SK-N-SH (cell line): Measurements from ENCODE around the gene ZSCAN16. TPM values are rescaled to one million over a fixed set of nuclear protein-coding genes. Genes with fewer than 3 reads are reported as not detected.

Source experiments
- CTCF ChIA-PET: fragments of 300-600, 350-600 bp; formaldehyde crosslinking; extraction: SDS; loops from one replicate; lab custom pipeline; 2021; lab: Yijun Ruan, JAX
- POLR2A ChIA-PET: fragments of 350-600 bp; sonication (Branson Sonifier 250); formaldehyde crosslinking; extraction: SDS; loops from one replicate; lab custom pipeline; 2020; ENCODE audit warnings: antibody characterized with exemption, inconsistent platforms; lab: Yijun Ruan, JAX
- DNase-seq: peaks from one replicate; pipeline ENCODE4 v3.0.0; 2012
- H2AFZ ChIP-seq: fragments of 200-600 bp; sonication (generic); 2 replicates; pipeline ENCODE4 v1.8.1; 2016; ENCODE audit warnings: antibody characterized with exemption, mild to moderate bottlenecking, low read depth
- H3F3A ChIP-seq: fragments of 200-600 bp; sonication (generic); replicated peaks from 2 replicates; pipeline ENCODE3; 2016; ENCODE audit warnings: antibody characterized with exemption, mild to moderate bottlenecking; ENCODE audit not compliant: insufficient read depth
- H3K27ac ChIP-seq, 2 experiments: fragments of 200-500 bp in 1 of 2; fragments of 200-600 bp in 1 of 2; sonication (Bioruptor generic) in 1 of 2; sonication (generic), shearing (Covaris generic) in 1 of 2; 2 replicates each; pipeline versions ENCODE4 v1.5.1 to v1.6.1; 2014 to 2016; ENCODE audit warnings: low read depth in 2 of 2, inconsistent platforms in 1 of 2, low read length in 1 of 2, mild to moderate bottlenecking in 1 of 2, mixed read lengths in 1 of 2
- H3K27me3 ChIP-seq: fragments of 200-600 bp; sonication (generic), shearing (Covaris generic); 2 replicates; pipeline ENCODE4 v1.6.1; 2016; ENCODE audit warnings: mixed run types; ENCODE audit not compliant: insufficient read depth
- H3K36me3 ChIP-seq, 2 experiments: fragments of 200-500 bp in 1 of 2; fragments of 200-600 bp in 1 of 2; sonication (Bioruptor generic) in 1 of 2; sonication (generic) in 1 of 2; replicated peaks in 1 of 2; 2 replicates each; pipeline versions ENCODE3 to v1.5.1; 2014 to 2016; ENCODE audit warnings: low read length in 1 of 2, mild to moderate bottlenecking in 1 of 2; ENCODE audit not compliant: insufficient read depth in 2 of 2, control insufficient read depth in 1 of 2
- H3K4me1 ChIP-seq, 2 experiments: fragments of 200-500 bp in 1 of 2; fragments of 200-600 bp in 1 of 2; sonication (Bioruptor generic) in 1 of 2; sonication (generic), shearing (Covaris generic) in 1 of 2; 2 replicates each; pipeline versions ENCODE4 v1.5.1 to v1.6.1; 2014 to 2016; ENCODE audit warnings: low read depth in 1 of 2, low read length in 1 of 2, mixed run types in 1 of 2; ENCODE audit not compliant: insufficient read depth in 2 of 2, control insufficient read depth in 1 of 2
- H3K4me2 ChIP-seq: fragments of 200-600 bp; sonication (generic), shearing (Covaris generic); 2 replicates; pipeline ENCODE4 v1.6.1; 2017; ENCODE audit warnings: mixed run types
- H3K4me3 ChIP-seq, 2 experiments: fragments of 200-500 bp in 1 of 2; fragments of 200-600 bp in 1 of 2; sonication (Bioruptor generic) in 1 of 2; sonication (generic), shearing (Covaris generic) in 1 of 2; 2 replicates each; pipeline versions ENCODE4 v1.5.1 to v1.8.1; 2014 to 2016; ENCODE audit warnings: low read depth in 2 of 2, inconsistent platforms in 1 of 2, low read length in 1 of 2, mild to moderate bottlenecking in 1 of 2, mixed read lengths in 1 of 2, moderate library complexity in 1 of 2
- H3K79me2 ChIP-seq: fragments of 200-600 bp; sonication (generic); 2 replicates; pipeline ENCODE4 v1.8.1; 2017; ENCODE audit warnings: mild to moderate bottlenecking; ENCODE audit not compliant: insufficient read depth
- H3K9ac ChIP-seq: fragments of 200-600 bp; sonication (generic); 2 replicates; pipeline ENCODE4 v1.6.1; 2017; ENCODE audit warnings: mixed run types
- H3K9me2 ChIP-seq: fragments of 200-600 bp; sonication (generic); 2 replicates; pipeline ENCODE4 v1.6.1; 2017; ENCODE audit warnings: mixed run types
- H3K9me3 ChIP-seq: fragments of 200-600 bp; sonication (generic); 2 replicates; pipeline ENCODE4 v1.6.1; 2017; ENCODE audit warnings: mixed run types, mild to moderate bottlenecking, moderate library complexity
- H4K20me1 ChIP-seq: fragments of 200-600 bp; sonication (generic); 2 replicates; pipeline ENCODE4 v1.6.1; 2017; ENCODE audit warnings: mild to moderate bottlenecking, mixed run types; ENCODE audit not compliant: insufficient read depth
- CHD2 ChIP-seq: fragments of 150-350 bp; IDR thresholded peaks from 2 replicates; pipeline ENCODE4 v1.6.1; 2018; ENCODE audit warnings: low read length; ENCODE audit not compliant: partially characterized antibody
- ELF1 ChIP-seq: IDR thresholded peaks from 2 replicates; pipeline ENCODE4 v1.4.0; 2012
- FOSL2 ChIP-seq: IDR thresholded peaks from 2 replicates; pipeline ENCODE4 v1.4.0; 2012; ENCODE audit warnings: low read depth, mild to moderate bottlenecking, moderate library complexity, borderline replicate concordance
- GABPA ChIP-seq: IDR thresholded peaks from 2 replicates; pipeline ENCODE4 v1.4.0; 2012; ENCODE audit warnings: low read depth, mild to moderate bottlenecking
- MXI1 ChIP-seq: IDR thresholded peaks from 2 replicates; pipeline ENCODE4 v1.6.1; 2012; ENCODE audit warnings: mild to moderate bottlenecking, low read depth, low read length, improper control_type of control experiment
- NFIC ChIP-seq: IDR thresholded peaks from 2 replicates; pipeline ENCODE4 v1.4.0; 2012; ENCODE audit warnings: borderline replicate concordance
- NRF1 ChIP-seq: IDR thresholded peaks from 2 replicates; pipeline ENCODE4 v1.6.1; 2012; ENCODE audit warnings: low read depth, mild to moderate bottlenecking, low read length
- POLR2AphosphoS5 ChIP-seq: IDR thresholded peaks from 2 replicates; pipeline ENCODE4 v1.6.1; 2012; ENCODE audit warnings: low read depth, low read length
- RCOR1 ChIP-seq: fragments of 150-350 bp; IDR thresholded peaks from 2 replicates; pipeline ENCODE4 v1.6.1; 2017; ENCODE audit warnings: antibody characterized with exemption, low read length
- RXRA ChIP-seq: IDR thresholded peaks from 2 replicates; pipeline ENCODE4 v1.4.0; 2012; ENCODE audit warnings: low read depth, mild to moderate bottlenecking, borderline replicate concordance
- SIN3A ChIP-seq: IDR thresholded peaks from 2 replicates; pipeline ENCODE4 v1.6.1; 2012; ENCODE audit warnings: low read depth, mild to moderate bottlenecking, low read length, moderate library complexity, borderline replicate concordance
- SMC3 ChIP-seq: IDR thresholded peaks from 2 replicates; pipeline ENCODE4 v1.6.1; 2012; ENCODE audit warnings: low read depth, low read length, improper control_type of control experiment
- TAF1 ChIP-seq: IDR thresholded peaks from 2 replicates; pipeline ENCODE4 v1.6.1; 2012; ENCODE audit warnings: low read depth, mild to moderate bottlenecking, low read length, moderate library complexity, borderline replicate concordance
- TEAD4 ChIP-seq: IDR thresholded peaks from 2 replicates; pipeline ENCODE4 v1.4.0; 2012; ENCODE audit warnings: mild to moderate bottlenecking, borderline replicate concordance; ENCODE audit not compliant: insufficient read depth
- WGBS: methylation state at CpG from one replicate; pipeline ENCODE4 v1.1.6; 2017; ENCODE audit warnings: low lambda C conversion rate; 5-methylcytosine and 5-hydroxymethylcytosine counted together
- polyA plus RNA-seq, 3 experiments: library from polyadenylated mRNA; depleted of rRNA; stranded (reverse); fragments of >200 nt; gene quantifications; 2 replicates each; pipeline ENCODE4 v1.2.3, GENCODE V29; 2012
- TF ChIP-seq, protein P1 (sequence below): IDR thresholded peaks from 2 replicates; pipeline ENCODE4 v1.6.1; 2012; ENCODE audit warnings: mild to moderate bottlenecking, low read depth, low read length, moderate library complexity
- TF ChIP-seq, protein P2 (sequence below): IDR thresholded peaks from 2 replicates; pipeline ENCODE4; 2012
- TF ChIP-seq, protein P3 (sequence below): IDR thresholded peaks from 2 replicates; pipeline ENCODE4 v1.4.0; 2012; ENCODE audit warnings: low read depth, borderline replicate concordance
- TF ChIP-seq, protein P4 (sequence below): fragments of 150-350 bp; IDR thresholded peaks from 2 replicates; pipeline ENCODE4 v1.6.1; 2017; ENCODE audit warnings: antibody characterized with exemption, low read length, low read depth, borderline replicate concordance
- TF ChIP-seq, protein P5 (sequence below): fragments of 150-350 bp; IDR thresholded peaks from 2 replicates; pipeline ENCODE4 v1.6.1; 2016; ENCODE audit warnings: mild to moderate bottlenecking, low read depth, low read length
- TF ChIP-seq, protein P6 (sequence below): IDR thresholded peaks from 2 replicates; pipeline ENCODE4 v1.4.0; 2012; ENCODE audit warnings: low read depth

ZSCAN16 gene
- 3.7 and 6.2 TPM in 2 replicates for polyA plus RNA-seq (2012; rRNA removed)
- 4.7 and 4.8 TPM in 2 replicates for polyA plus RNA-seq (2012; cell fraction: cytosol; rRNA removed)
- 9.2 and 11.6 TPM in 2 replicates for polyA plus RNA-seq (2012; cell fraction: nucleus; rRNA removed)

DNA sequence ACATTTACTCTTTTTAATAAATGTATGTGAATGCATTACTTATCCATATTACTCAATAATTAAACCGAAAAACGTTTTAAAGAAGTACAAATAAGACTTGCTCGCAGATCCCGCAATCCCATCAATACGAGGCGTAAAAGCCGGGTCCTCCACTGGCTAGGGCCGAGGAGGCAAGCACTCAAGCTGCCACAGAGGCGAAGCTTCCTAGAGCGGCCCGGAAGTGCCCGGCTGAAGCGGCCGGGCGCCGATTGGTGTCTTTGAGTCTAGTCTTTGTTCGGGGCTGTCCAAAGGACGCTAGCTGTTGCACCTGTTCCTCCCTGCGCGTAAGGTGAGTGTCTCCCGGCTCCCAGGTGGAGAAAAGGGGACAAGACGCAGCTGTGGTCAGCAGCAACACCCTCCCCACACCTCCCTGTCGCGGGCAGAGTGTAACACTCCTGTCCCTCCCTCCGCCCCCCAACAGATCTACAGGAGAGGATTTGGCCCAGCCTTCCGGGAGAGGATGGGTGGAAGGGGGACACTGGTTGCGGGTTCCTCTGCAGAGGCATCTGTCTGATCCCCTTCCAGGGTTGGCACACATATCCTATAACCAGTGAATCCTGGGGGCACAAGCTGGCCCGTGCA lies at the start of gene ZSCAN16:
TSS of gene ZSCAN16 (plus strand) at position 260 of the 621 bp plus-strand sequence. CDS start 835 bp downstream, outside the sequence.
- Histone ChIP-seq H4K20me1 (no peaks in the 10 kb centered on the region), H3K4me2 (peak within 1 kb of the TSS; percentile 91), H3K27ac (peak within 1 kb of the TSS; percentile 36 to 78; a peak in 3 of 4 replicates), H3K4me1 (peaks cover 6 to 10% of the 10 kb centered on the region in 2 experiments; a peak in 2 of 4 replicates), H3K4me3 (peak within 1 kb of the TSS; percentile 83 to 91), H3K27me3 (no peaks in the 10 kb centered on the region), H3K79me2 (peaks cover 59% of the 10 kb centered on the region), H3K9me3 (no peaks in the 10 kb centered on the region), H3K36me3 (peaks cover 50 to 60% of the 10 kb centered on the region in 2 experiments), H3K9ac (peak within 1 kb of the TSS; percentile 70), H3K9me2 (no peaks in the 10 kb centered on the region), H2AFZ (peak within 1 kb of the TSS; percentile 87), H3F3A (no peaks in the 10 kb centered on the region)
- DNase-seq, result peak; percentile 81
- ChIA-PET POLR2A (interaction anchor here (0.5 to 2.5 kb wide), 7 partner anchors 12 to 317 kb away, joined by 3 to 23 read pairs (median 4); partner anchors contain the start of gene ZKSCAN8), CTCF (interaction anchor here (0.9 to 3.3 kb wide), 3 partner anchors 9 to 232 kb away, joined by 3 to 11 read pairs (median 8); partner anchors contain the start of gene ZKSCAN8)
- WGBS, result under 1% methylated on average over 15 of the region's 28 CpGs
- TF ChIP-seq, protein P1, sequence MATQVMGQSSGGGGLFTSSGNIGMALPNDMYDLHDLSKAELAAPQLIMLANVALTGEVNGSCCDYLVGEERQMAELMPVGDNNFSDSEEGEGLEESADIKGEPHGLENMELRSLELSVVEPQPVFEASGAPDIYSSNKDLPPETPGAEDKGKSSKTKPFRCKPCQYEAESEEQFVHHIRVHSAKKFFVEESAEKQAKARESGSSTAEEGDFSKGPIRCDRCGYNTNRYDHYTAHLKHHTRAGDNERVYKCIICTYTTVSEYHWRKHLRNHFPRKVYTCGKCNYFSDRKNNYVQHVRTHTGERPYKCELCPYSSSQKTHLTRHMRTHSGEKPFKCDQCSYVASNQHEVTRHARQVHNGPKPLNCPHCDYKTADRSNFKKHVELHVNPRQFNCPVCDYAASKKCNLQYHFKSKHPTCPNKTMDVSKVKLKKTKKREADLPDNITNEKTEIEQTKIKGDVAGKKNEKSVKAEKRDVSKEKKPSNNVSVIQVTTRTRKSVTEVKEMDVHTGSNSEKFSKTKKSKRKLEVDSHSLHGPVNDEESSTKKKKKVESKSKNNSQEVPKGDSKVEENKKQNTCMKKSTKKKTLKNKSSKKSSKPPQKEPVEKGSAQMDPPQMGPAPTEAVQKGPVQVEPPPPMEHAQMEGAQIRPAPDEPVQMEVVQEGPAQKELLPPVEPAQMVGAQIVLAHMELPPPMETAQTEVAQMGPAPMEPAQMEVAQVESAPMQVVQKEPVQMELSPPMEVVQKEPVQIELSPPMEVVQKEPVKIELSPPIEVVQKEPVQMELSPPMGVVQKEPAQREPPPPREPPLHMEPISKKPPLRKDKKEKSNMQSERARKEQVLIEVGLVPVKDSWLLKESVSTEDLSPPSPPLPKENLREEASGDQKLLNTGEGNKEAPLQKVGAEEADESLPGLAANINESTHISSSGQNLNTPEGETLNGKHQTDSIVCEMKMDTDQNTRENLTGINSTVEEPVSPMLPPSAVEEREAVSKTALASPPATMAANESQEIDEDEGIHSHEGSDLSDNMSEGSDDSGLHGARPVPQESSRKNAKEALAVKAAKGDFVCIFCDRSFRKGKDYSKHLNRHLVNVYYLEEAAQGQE, result 0 out of 2 replicates have a peak, but pooled peaks have one; percentile 20
- TF ChIP-seq, protein P2, sequence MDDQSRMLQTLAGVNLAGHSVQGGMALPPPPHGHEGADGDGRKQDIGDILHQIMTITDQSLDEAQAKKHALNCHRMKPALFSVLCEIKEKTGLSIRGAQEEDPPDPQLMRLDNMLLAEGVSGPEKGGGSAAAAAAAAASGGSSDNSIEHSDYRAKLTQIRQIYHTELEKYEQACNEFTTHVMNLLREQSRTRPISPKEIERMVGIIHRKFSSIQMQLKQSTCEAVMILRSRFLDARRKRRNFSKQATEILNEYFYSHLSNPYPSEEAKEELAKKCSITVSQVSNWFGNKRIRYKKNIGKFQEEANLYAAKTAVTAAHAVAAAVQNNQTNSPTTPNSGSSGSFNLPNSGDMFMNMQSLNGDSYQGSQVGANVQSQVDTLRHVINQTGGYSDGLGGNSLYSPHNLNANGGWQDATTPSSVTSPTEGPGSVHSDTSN, result no peak
- peak; percentile 82 for TF ChIP-seq GABPA
- TF ChIP-seq, protein P3, sequence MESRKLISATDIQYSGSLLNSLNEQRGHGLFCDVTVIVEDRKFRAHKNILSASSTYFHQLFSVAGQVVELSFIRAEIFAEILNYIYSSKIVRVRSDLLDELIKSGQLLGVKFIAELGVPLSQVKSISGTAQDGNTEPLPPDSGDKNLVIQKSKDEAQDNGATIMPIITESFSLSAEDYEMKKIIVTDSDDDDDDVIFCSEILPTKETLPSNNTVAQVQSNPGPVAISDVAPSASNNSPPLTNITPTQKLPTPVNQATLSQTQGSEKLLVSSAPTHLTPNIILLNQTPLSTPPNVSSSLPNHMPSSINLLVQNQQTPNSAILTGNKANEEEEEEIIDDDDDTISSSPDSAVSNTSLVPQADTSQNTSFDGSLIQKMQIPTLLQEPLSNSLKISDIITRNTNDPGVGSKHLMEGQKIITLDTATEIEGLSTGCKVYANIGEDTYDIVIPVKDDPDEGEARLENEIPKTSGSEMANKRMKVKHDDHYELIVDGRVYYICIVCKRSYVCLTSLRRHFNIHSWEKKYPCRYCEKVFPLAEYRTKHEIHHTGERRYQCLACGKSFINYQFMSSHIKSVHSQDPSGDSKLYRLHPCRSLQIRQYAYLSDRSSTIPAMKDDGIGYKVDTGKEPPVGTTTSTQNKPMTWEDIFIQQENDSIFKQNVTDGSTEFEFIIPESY, result no peak
- TF ChIP-seq, protein P4, sequence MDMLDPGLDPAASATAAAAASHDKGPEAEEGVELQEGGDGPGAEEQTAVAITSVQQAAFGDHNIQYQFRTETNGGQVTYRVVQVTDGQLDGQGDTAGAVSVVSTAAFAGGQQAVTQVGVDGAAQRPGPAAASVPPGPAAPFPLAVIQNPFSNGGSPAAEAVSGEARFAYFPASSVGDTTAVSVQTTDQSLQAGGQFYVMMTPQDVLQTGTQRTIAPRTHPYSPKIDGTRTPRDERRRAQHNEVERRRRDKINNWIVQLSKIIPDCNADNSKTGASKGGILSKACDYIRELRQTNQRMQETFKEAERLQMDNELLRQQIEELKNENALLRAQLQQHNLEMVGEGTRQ, result no peak
- peak; percentile 29 for TF ChIP-seq CHD2
- no peak for TF ChIP-seq FOSL2
- peak; percentile 90; the same call in 1 of the 2 replicates for TF ChIP-seq SIN3A
- peak; percentile 84; the same call in 1 of the 2 replicates for TF ChIP-seq POLR2AphosphoS5
- peak; percentile 90 for TF ChIP-seq ELF1
- TF ChIP-seq MXI1, result peak; percentile 71; the same call in 1 of the 2 replicates
- no peak for TF ChIP-seq SMC3
- peak; percentile 90 for TF ChIP-seq TAF1
- TF ChIP-seq, protein P5, sequence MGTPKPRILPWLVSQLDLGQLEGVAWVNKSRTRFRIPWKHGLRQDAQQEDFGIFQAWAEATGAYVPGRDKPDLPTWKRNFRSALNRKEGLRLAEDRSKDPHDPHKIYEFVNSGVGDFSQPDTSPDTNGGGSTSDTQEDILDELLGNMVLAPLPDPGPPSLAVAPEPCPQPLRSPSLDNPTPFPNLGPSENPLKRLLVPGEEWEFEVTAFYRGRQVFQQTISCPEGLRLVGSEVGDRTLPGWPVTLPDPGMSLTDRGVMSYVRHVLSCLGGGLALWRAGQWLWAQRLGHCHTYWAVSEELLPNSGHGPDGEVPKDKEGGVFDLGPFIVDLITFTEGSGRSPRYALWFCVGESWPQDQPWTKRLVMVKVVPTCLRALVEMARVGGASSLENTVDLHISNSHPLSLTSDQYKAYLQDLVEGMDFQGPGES, result no peak
- TF ChIP-seq, protein P6, sequence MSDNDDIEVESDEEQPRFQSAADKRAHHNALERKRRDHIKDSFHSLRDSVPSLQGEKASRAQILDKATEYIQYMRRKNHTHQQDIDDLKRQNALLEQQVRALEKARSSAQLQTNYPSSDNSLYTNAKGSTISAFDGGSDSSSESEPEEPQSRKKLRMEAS, result peak; percentile 49; the same call in 1 of the 2 replicates
- no peak for TF ChIP-seq TEAD4
- TF ChIP-seq RCOR1, result peak; percentile 46; the same call in 1 of the 2 replicates
- TF ChIP-seq NFIC, result no peak
- no peak for TF ChIP-seq NRF1
- no peak for TF ChIP-seq RXRA
